Panc1 (cell line): ENCODE measurements around the gene EPC1. TPM values are rescaled to one million over a fixed set of nuclear protein-coding genes. Genes with fewer than 3 reads are reported as not detected.
A peak's percentile ranks its signal among the peaks of the same experiment; 100 is the strongest.

Experiments used
- ATAC-seq: fragments of 200-7000 bp; cut with Tn5 transposase; 2 replicates; pipeline ENCODE4 v1.9.1; 2020; ENCODE audit warnings: mild to moderate bottlenecking, moderate library complexity
- BruUV-seq: library from RNA; stranded (reverse); fragments of 400-500 nt; replicated peaks from 2 replicates; lab custom pipeline; 2021; lab: Mats Ljungman, UMichigan
- CTCF ChIA-PET: fragments of 300-600 bp; sonication (Branson Sonifier 250); formaldehyde crosslinking; loops from one replicate; lab custom pipeline; 2022; ENCODE audit warnings: antibody characterized with exemption; lab: Charles Lee
- POLR2A ChIA-PET: fragments of 300-600 bp; sonication (Branson Sonifier 250); formaldehyde crosslinking; loops from one replicate; lab custom pipeline; 2022; ENCODE audit warnings: antibody characterized with exemption; lab: Charles Lee
- DNase-seq: peaks from one replicate; pipeline ENCODE4 v3.0.0-alpha.2; 2010; ENCODE audit warnings: low read depth, low spot score
- H3K27ac ChIP-seq: 2 replicates; pipeline ENCODE4 v1.5.1; 2011; ENCODE audit warnings: mild to moderate bottlenecking, low read length, inconsistent platforms
- H3K27me3 ChIP-seq: fragments of 200-500 bp; sonication (Bioruptor generic); 2 replicates; pipeline ENCODE4 v1.6.0; 2014; ENCODE audit warnings: low read length, inconsistent platforms; ENCODE audit not compliant: control insufficient read depth, insufficient read depth
- H3K36me3 ChIP-seq: fragments of 200-500 bp; sonication (Bioruptor generic); 2 replicates; pipeline ENCODE4 v1.5.1; 2014; ENCODE audit warnings: inconsistent platforms, mild to moderate bottlenecking, low read length, moderate library complexity; ENCODE audit not compliant: control insufficient read depth, insufficient read depth
- H3K4me1 ChIP-seq: 2 replicates; pipeline ENCODE4 v1.5.1; 2011; ENCODE audit warnings: inconsistent platforms, mild to moderate bottlenecking, low read length, moderate library complexity; ENCODE audit not compliant: control insufficient read depth, insufficient read depth
- H3K4me3 ChIP-seq, 2 experiments: 2 replicates each; pipeline ENCODE4 v1.5.1; 2011 to 2012; ENCODE audit warnings: low read depth in 2 of 2, low read length in 2 of 2, mild to moderate bottlenecking in 2 of 2, inconsistent platforms in 1 of 2, moderate library complexity in 1 of 2
- H3K9me3 ChIP-seq: fragments of 200-500 bp; sonication (Bioruptor generic); 2 replicates; pipeline ENCODE4 v1.5.1; 2014; ENCODE audit warnings: low read depth, mild to moderate bottlenecking, inconsistent platforms, low read length, moderate library complexity; ENCODE audit not compliant: control insufficient read depth, insufficient read depth
- POLR2AphosphoS5 ChIP-seq: IDR thresholded peaks from 2 replicates; pipeline ENCODE4 v1.6.1; 2012; ENCODE audit warnings: mild to moderate bottlenecking, low read depth, low read length, moderate library complexity
- SIN3A ChIP-seq: IDR thresholded peaks from 2 replicates; pipeline ENCODE4 v1.6.1; 2012; ENCODE audit warnings: low read depth, mild to moderate bottlenecking, low read length, moderate library complexity, borderline replicate concordance; ENCODE audit not compliant: insufficient read depth
- TCF7L2 ChIP-seq: IDR thresholded peaks from 2 replicates; pipeline ENCODE4 v1.6.1; 2011; ENCODE audit warnings: mild to moderate bottlenecking, low read depth, low read length, inconsistent platforms
- in situ Hi-C: cut with HindIII; loops from 2 replicates; pipeline ENCODE4 v1.10.0; 2016; ENCODE audit warnings: low sequenced_read_pairs, low pct_unique_long_range_greater_than_20kb
- intact Hi-C: fragments of 100-400 bp; cut with micrococcal nuclease; formaldehyde crosslinking; loops from one replicate; pipeline ENCODE4 v1.10.0; 2022; ENCODE audit not compliant: unreplicated experiment
- total RNA-seq: library from RNA; stranded (reverse); gene quantifications from one replicate; pipeline ENCODE4 v1.2.1, GENCODE V29; 2021; ENCODE audit not compliant: unreplicated experiment
- TF ChIP-seq, protein P1 (sequence below): fragments of 450-650 bp; IDR thresholded peaks from 2 replicates; pipeline ENCODE4 v1.5.1; 2017; ENCODE audit warnings: mild to moderate bottlenecking
- TF ChIP-seq, protein P2 (sequence below), 2 experiments: IDR thresholded peaks; 2 replicates each; pipeline ENCODE4 v1.6.1; 2011 to 2012; ENCODE audit warnings: low read depth in 2 of 2, control low read depth in 1 of 2, low read length in 1 of 2, mild to moderate bottlenecking in 1 of 2, moderate library complexity in 1 of 2; ENCODE audit not compliant: insufficient read depth in 1 of 2

Gene EPC1
- total RNA-seq, 1 experiment from 2014 or later = 18.4 TPM

DNA sequence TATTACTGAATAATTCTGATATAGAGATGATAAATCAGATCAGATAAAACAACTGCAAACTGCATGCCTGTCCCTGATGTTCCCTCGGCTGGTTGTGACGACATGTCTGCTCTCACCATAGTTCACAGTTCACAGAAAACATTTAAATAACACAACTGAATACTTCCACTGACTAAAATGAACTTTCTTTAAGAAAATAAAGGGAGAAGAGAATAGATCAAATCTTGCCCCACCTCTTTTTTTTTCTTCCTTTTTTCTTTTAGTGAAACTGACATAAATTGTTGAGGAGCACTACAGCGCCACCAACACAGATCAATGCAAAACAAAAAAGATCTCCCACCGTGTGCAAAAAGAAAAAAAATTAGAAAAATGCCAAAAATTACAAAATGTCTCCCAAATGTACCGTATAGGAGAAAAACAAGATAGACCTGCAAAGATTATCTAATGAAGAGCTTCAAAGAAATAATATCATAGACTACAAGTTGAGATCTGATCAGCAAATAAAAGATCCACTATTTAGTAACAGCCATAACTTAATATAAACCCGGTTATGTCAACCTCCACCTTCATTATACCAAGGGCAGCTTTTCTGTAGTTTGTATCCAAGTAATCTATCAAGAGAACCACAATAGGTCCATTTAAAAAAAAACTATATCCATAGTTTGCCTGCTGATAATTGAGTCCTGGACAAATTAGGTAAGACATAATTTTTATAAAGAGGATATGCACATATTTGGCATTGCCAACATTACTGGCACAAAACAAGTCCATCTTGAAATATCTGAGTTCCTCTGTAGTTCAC lies 30.7 kb upstream of the EPC1 start:
- DNase-seq = no peak
- intact Hi-C loops = no loop called here
- in situ Hi-C loops = no loop called here
- Histone ChIP-seq H3K27ac (peak overlapping the region; percentile 84), H3K27me3 (no peaks in the 10 kb centered on the region), H3K4me3 (peak overlapping the region; percentile 55 to 79), H3K4me1 (peaks cover 4% of the 10 kb centered on the region; the same call in 1 of the 2 replicates), H3K9me3 (no peaks in the 10 kb centered on the region), H3K36me3 (no peaks in the 10 kb centered on the region; the same call in none of the 2 replicates)
- CTCF ChIA-PET = interaction anchor here (0.7 kb wide), 1 partner anchor 72 kb away, joined by 4 read pairs; no protein-coding TSS in a partner anchor
- POLR2A ChIA-PET = interaction anchor here (0.7 kb wide), 1 partner anchor 114 kb away, joined by 3 read pairs; no protein-coding TSS in a partner anchor
- ATAC-seq = peak; percentile 52; the same call in 1 of the 2 replicates
- TF ChIP-seq, protein P1, sequence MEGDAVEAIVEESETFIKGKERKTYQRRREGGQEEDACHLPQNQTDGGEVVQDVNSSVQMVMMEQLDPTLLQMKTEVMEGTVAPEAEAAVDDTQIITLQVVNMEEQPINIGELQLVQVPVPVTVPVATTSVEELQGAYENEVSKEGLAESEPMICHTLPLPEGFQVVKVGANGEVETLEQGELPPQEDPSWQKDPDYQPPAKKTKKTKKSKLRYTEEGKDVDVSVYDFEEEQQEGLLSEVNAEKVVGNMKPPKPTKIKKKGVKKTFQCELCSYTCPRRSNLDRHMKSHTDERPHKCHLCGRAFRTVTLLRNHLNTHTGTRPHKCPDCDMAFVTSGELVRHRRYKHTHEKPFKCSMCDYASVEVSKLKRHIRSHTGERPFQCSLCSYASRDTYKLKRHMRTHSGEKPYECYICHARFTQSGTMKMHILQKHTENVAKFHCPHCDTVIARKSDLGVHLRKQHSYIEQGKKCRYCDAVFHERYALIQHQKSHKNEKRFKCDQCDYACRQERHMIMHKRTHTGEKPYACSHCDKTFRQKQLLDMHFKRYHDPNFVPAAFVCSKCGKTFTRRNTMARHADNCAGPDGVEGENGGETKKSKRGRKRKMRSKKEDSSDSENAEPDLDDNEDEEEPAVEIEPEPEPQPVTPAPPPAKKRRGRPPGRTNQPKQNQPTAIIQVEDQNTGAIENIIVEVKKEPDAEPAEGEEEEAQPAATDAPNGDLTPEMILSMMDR = peak; percentile 50; the same call in 1 of the 2 replicates
- TF ChIP-seq, protein P2, sequence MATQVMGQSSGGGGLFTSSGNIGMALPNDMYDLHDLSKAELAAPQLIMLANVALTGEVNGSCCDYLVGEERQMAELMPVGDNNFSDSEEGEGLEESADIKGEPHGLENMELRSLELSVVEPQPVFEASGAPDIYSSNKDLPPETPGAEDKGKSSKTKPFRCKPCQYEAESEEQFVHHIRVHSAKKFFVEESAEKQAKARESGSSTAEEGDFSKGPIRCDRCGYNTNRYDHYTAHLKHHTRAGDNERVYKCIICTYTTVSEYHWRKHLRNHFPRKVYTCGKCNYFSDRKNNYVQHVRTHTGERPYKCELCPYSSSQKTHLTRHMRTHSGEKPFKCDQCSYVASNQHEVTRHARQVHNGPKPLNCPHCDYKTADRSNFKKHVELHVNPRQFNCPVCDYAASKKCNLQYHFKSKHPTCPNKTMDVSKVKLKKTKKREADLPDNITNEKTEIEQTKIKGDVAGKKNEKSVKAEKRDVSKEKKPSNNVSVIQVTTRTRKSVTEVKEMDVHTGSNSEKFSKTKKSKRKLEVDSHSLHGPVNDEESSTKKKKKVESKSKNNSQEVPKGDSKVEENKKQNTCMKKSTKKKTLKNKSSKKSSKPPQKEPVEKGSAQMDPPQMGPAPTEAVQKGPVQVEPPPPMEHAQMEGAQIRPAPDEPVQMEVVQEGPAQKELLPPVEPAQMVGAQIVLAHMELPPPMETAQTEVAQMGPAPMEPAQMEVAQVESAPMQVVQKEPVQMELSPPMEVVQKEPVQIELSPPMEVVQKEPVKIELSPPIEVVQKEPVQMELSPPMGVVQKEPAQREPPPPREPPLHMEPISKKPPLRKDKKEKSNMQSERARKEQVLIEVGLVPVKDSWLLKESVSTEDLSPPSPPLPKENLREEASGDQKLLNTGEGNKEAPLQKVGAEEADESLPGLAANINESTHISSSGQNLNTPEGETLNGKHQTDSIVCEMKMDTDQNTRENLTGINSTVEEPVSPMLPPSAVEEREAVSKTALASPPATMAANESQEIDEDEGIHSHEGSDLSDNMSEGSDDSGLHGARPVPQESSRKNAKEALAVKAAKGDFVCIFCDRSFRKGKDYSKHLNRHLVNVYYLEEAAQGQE (IDR thresholded peaks at IDR 0.05; ENCODE audit: insufficient read depth in 1 of 2, low read depth in 2 of 2, low read length in 1 of 2) = no peak
- BruUV-seq = no TSS peak

DNA sequence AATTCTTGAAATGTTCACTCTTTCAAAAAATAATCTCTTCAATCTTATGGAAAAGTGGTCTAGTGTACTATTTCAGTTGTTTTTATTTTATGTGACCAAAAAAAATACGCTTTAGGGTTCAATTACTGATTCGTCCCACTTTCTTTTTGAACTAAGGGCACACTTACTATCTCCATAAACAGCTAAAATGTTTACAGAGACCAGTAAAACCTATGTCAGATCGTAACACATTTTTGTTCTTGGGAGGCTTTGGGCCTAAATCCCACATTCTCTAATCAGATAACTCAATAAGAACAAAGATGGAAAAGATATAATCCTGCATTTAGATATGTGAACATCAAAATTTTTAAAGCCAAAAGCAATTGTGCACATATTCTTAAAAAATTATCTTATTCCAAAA lies 29.8 kb upstream of the EPC1 start:
- no peak for DNase-seq
- BruUV-seq = no TSS peak
- no peak for ATAC-seq
- H3K9me3 ChIP-seq = no peaks in the 10 kb centered on the region
- in situ Hi-C loops (no loop called here), intact Hi-C loops (no loop called here)
- H3K27me3 ChIP-seq = no peaks in the 10 kb centered on the region
- H3K4me1 ChIP-seq = peaks cover 4% of the 10 kb centered on the region; the same call in 1 of the 2 replicates
- TF ChIP-seq, protein P2 (IDR thresholded peaks at IDR 0.05; ENCODE audit: insufficient read depth in 1 of 2, low read depth in 2 of 2, low read length in 1 of 2) = no peak
- TF ChIP-seq, protein P1 = no peak
- no peak for TF ChIP-seq POLR2AphosphoS5
- TF ChIP-seq SIN3A = no peak
- no peak for TF ChIP-seq TCF7L2
- peak overlapping the region; percentile 44; the same call in 1 of the 2 replicates for H3K27ac ChIP-seq
- ChIA-PET CTCF (no interaction called here), POLR2A (no interaction called here)
- peak overlapping the region; percentile 29 to 55; a peak in 3 of 4 replicates for H3K4me3 ChIP-seq
- no peaks in the 10 kb centered on the region; the same call in none of the 2 replicates for H3K36me3 ChIP-seq
